Mesothelial cell of epicardium (in vitro differentiated cells): ENCODE measurements around the gene HCK. TPM values are rescaled to one million over a fixed set of nuclear protein-coding genes. Genes with fewer than 3 reads are reported as not detected.

Experiments used
- DNase-seq, 2 experiments: peaks; one replicate each; pipeline ENCODE4 v3.0.0; 2021; ENCODE audit warnings: low spot score in 2 of 2; ENCODE audit not compliant: unreplicated experiment in 2 of 2
- H3K27ac Mint-ChIP-seq: 2 replicates; pipeline ENCODE4 v1.8.0; 2021; ENCODE audit warnings: mixed read lengths
- H3K27me3 Mint-ChIP-seq: 2 replicates; pipeline ENCODE4 v1.8.0; 2021; ENCODE audit warnings: low read depth, mixed read lengths
- H3K36me3 Mint-ChIP-seq: 2 replicates; pipeline ENCODE4 v1.8.0; 2021; ENCODE audit warnings: mixed read lengths
- H3K4me1 Mint-ChIP-seq: 2 replicates; pipeline ENCODE4 v1.8.0; 2021; ENCODE audit warnings: mixed read lengths
- H3K4me3 Mint-ChIP-seq: 2 replicates; pipeline ENCODE4 v1.8.0; 2021; ENCODE audit warnings: mild to moderate bottlenecking, moderate library complexity, mixed read lengths
- H3K9me3 Mint-ChIP-seq: 2 replicates; pipeline ENCODE4 v1.8.0; 2021; ENCODE audit warnings: mixed read lengths
- total RNA-seq: library from RNA; stranded (reverse); gene quantifications from 3 replicates; pipeline ENCODE4 v1.2.1, GENCODE V29; 2021
- TF ChIP-seq, protein P1 (sequence below): fragments of 200-600 bp; sonication (generic); IDR thresholded peaks from one replicate; pipeline ENCODE4 v1.5.0; 2021; ENCODE audit warnings: antibody characterized with exemption; ENCODE audit not compliant: unreplicated experiment

HCK gene
- total RNA-seq, 1 donor from 2014 or later: not detected

DNA sequence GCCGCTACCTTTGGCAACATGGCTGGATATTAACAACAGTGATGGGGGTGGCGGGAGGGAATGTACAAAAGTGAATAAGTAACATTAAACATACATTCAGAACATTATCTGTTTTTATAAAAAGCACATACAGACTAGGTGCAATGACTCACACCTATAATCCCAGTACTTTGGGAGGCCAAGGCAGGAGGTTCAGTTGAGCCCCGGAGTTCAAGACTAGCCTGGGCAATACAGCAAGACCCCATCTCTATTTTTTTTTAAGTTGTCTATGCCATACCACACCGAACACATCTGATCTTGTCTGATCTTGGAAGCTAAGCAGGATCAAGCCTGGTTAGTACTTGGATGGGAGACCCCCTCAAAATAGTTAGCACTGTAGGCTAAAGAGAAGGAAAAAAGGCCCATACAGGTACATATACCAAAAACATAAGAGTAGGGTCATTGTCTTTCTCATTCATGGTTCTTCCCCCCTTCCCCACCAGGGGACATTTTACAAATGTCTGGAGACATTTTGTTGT lies 1.7 kb upstream of the HCK start:
- Mint-ChIP-seq H3K27me3 (peaks cover 88% of the 10 kb centered on the region), H3K4me3 (no peak overlapping the region), H3K4me1 (peaks cover 4% of the 10 kb centered on the region), H3K27ac (no peak overlapping the region), H3K36me3 (no peaks in the 10 kb centered on the region), H3K9me3 (no peaks in the 10 kb centered on the region)
- DNase-seq: no peak
- TF ChIP-seq, protein P1, sequence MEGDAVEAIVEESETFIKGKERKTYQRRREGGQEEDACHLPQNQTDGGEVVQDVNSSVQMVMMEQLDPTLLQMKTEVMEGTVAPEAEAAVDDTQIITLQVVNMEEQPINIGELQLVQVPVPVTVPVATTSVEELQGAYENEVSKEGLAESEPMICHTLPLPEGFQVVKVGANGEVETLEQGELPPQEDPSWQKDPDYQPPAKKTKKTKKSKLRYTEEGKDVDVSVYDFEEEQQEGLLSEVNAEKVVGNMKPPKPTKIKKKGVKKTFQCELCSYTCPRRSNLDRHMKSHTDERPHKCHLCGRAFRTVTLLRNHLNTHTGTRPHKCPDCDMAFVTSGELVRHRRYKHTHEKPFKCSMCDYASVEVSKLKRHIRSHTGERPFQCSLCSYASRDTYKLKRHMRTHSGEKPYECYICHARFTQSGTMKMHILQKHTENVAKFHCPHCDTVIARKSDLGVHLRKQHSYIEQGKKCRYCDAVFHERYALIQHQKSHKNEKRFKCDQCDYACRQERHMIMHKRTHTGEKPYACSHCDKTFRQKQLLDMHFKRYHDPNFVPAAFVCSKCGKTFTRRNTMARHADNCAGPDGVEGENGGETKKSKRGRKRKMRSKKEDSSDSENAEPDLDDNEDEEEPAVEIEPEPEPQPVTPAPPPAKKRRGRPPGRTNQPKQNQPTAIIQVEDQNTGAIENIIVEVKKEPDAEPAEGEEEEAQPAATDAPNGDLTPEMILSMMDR: no peak

DNA sequence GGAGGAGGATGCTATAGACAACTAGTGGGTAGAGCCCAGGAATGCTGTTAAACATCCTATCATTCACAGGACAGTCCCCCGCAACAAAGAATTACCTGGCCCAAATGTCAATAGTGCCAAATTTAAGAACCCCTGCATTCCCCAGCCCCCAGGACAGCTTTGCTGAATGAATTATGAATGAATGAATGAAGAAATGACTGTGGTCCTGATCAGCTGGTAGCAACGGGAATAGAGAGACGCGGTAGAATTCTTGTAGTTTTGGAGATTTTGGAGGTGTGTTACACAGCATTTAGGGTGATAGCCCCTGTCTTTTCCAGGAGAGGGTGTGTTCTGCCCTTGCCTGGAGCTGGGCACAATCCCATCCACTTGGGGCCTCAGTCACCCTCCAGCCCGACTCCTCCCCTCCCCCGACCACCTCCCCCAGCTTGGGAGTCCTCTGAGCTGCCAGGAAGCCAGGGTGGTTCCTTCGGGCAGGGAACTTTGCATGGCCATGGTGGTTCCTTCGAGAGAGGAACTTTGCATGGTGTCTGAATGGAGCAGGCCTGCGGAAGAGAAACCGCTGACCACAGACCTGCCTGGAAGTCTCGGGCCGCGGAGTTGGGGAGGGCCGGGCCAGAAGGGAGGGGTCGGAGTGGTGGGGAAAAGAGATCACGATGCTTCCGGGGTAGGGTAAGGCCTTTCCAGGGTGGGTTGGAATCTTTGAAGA lies 1.0 kb upstream of the HCK start:
- H3K4me1 Mint-ChIP-seq: peaks cover 4% of the 10 kb centered on the region
- H3K36me3 Mint-ChIP-seq: no peaks in the 10 kb centered on the region
- no peak for DNase-seq
- TF ChIP-seq, protein P1: no peak
- H3K9me3 Mint-ChIP-seq: no peaks in the 10 kb centered on the region
- H3K4me3 Mint-ChIP-seq: no peak overlapping the region
- H3K27me3 Mint-ChIP-seq: peaks cover 88% of the 10 kb centered on the region
- no peak overlapping the region for H3K27ac Mint-ChIP-seq

DNA sequence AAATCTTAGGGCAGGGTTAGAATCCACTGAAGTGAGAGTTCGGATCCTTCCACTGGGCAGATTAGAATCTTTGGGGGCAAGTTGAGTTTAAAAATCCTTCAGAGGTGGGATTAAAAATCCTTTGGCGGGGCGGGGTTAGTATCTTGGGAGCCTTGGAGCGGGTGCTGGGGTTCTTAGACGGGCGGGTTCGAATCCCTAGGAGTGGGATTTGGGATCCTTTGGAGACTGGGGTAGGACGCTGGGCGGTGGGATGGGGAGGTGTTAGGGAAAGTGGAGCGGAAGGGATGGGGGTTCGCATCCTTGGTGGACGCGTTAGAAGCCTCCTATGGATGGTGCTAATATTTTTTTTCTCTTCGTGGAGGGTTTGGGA lies 337 bp upstream of the HCK start:
- peaks cover 88% of the 10 kb centered on the region for H3K27me3 Mint-ChIP-seq
- H3K4me1 Mint-ChIP-seq: peaks cover 4% of the 10 kb centered on the region
- H3K9me3 Mint-ChIP-seq: no peaks in the 10 kb centered on the region
- TF ChIP-seq, protein P1: no peak
- no peak for DNase-seq
- no peaks in the 10 kb centered on the region for H3K36me3 Mint-ChIP-seq
- H3K4me3 Mint-ChIP-seq: peak overlapping the region; percentile 56
- H3K27ac Mint-ChIP-seq: no peak overlapping the region

DNA sequence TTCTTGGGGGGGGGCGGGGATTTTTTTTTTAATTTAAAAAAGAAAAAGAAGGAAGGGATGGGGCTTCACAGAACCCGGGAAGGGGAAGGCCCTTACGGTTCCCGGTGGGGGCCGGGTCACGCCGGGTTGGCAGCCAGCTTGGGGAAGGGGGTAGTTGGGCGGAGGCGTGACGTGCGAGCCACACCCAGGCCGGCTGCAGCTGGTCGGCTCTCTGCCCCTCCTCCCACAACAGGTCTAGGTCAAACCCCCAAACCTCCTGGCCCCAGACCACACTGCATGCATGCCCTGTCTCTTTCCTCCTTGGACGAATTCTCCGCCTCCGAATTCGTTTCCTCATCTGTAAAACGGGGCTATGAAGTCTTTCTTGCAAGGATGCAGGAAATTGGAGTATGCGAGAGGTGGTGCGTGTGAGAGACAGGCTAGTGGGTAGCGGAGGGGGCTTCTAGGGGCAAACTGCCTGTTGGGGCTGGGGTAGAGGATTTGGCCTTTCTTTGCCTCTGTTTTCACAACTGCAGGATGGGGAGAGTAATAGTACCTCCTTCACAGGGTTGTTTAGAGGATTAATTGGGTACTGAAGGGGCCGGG lies 828 bp downstream of the HCK start:
- Mint-ChIP-seq H3K27ac (no peak overlapping the region), H3K9me3 (no peaks in the 10 kb centered on the region), H3K36me3 (no peaks in the 10 kb centered on the region), H3K27me3 (peaks cover 91% of the 10 kb centered on the region), H3K4me3 (no peak overlapping the region), H3K4me1 (peaks cover 4% of the 10 kb centered on the region)
- DNase-seq: no peak
- TF ChIP-seq, protein P1: no peak

DNA sequence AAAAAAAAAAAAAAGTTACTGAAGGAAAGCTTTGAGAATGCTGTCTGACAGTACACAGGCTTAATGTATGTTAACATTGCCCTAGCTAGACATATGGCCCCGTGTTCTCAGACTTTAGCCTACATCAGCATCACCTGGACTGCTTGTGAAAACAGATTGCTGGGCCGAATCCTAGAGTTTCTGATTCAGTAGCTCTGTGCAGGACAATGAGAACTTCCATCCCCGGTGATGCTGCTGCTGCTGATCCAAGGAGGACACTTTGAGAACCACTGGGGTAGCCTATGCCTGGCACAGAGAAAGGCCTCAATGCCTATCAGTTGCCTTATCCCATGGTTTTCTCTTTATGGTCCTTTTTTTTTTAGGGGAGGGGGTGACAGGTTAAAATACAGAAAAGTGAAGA lies 1.6 kb downstream of the HCK start:
- Mint-ChIP-seq H3K27me3 (peaks cover 91% of the 10 kb centered on the region), H3K4me1 (peaks cover 4% of the 10 kb centered on the region), H3K36me3 (no peaks in the 10 kb centered on the region), H3K9me3 (no peaks in the 10 kb centered on the region), H3K4me3 (no peak overlapping the region), H3K27ac (no peak overlapping the region)
- no peak for DNase-seq
- TF ChIP-seq, protein P1: no peak
